ENCODE data around the gene SHANK3.

DNA sequence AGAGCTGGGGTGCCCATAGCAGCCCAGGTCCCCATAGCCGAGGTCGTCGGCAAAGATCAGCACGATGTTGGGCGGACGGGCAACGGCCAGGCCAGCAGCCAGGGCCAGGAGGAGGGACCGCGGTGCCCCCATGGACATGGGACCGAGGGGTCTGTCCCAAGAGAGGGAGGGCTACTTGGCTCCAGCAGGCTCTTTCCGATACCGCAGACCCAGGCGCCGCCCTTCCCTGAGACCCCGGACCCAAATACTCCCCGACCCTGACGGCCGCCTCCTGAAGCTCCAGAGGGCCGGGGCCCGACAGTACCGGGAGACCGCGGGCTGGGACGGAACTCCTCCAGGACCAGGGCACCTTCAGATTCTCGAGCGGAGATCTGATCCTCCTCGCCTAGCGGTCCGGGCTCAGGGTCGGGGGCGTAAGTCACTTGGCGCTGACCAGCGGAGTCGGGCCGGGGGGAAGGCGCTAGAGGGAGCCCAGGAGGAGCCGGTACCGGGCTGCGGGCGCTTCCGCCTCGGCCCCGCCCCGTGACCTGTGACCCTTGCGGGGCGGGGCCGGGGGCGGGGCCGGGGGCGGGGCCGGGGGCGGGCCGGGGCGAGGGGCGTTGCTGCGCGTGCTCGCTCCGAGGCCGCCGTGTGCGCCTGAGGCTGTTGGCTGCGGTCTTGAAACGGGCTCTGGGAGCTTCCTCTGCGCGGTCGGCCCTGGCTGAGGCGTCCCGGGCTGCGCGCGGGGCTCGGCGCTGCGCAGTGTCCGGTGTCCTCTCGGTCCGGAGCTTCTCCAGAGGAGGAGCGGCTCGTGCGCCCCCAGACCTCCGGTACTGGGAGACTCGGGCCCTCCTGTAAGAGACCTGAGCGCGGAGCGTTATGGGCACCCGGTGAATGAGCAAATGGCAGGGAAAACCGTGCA, 44.7 kb upstream of the SHANK3 start, which contains the start of gene ARSA:
- peak; percentile 89 for TF ChIP-seq POLR2A (IDR thresholded peaks at IDR 0.05; ENCODE audit: low read depth, low read length)
- TF ChIP-seq, protein P1, sequence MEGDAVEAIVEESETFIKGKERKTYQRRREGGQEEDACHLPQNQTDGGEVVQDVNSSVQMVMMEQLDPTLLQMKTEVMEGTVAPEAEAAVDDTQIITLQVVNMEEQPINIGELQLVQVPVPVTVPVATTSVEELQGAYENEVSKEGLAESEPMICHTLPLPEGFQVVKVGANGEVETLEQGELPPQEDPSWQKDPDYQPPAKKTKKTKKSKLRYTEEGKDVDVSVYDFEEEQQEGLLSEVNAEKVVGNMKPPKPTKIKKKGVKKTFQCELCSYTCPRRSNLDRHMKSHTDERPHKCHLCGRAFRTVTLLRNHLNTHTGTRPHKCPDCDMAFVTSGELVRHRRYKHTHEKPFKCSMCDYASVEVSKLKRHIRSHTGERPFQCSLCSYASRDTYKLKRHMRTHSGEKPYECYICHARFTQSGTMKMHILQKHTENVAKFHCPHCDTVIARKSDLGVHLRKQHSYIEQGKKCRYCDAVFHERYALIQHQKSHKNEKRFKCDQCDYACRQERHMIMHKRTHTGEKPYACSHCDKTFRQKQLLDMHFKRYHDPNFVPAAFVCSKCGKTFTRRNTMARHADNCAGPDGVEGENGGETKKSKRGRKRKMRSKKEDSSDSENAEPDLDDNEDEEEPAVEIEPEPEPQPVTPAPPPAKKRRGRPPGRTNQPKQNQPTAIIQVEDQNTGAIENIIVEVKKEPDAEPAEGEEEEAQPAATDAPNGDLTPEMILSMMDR (IDR thresholded peaks at IDR 0.05; ENCODE audit: extremely low read depth in 1 of 2, insufficient read depth in 1 of 2, low read depth in 1 of 2, low read length in 2 of 2): peak; percentile 12 to 54
- peak; percentile 80 for TF ChIP-seq POLR2AphosphoS5 (IDR thresholded peaks at IDR 0.05; ENCODE audit: insufficient read depth, low read depth, low read length)

Data from endothelial cell of umbilical vein (primary cell).